ENCODE results near the gene CENPO. TPM values are rescaled to one million over a fixed set of nuclear protein-coding genes. Genes with fewer than 3 reads are reported as not detected.

Gene CENPO
- total RNA-seq, 2 experiments from 2014 or later = 53.6 to 59.2 TPM

DNA sequence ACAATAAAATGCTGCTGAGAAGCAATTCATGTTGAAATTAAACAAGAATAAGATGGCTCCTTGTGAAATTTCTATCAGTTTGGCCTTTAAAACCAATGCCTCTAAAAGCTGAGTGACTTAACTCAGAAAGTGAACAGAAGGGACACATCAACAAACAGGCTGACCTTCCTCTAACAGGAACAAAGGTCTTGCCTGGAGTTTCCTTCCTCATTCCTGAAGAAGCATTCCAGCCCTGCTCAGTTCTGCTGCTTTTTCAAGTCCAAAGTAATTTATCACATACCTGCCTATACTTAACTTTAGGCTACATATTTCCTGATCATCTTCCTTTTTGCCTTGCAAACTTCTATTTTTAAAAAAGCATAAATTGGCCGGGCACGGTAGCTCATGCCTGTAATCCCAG is 14.1 kb upstream of the CENPO start:
- Histone ChIP-seq H3K36me3 (ENCODE audit: insufficient read depth, low read length) (no peaks in the 10 kb centered on the region), H3K4me1 (ENCODE audit: insufficient read depth, low read length, poor library complexity, severe bottlenecking) (no peaks in the 10 kb centered on the region), H3K79me2 (ENCODE audit: insufficient read depth, low read depth, low read length) (no peaks in the 10 kb centered on the region), H3K4me3 (ENCODE audit: low read depth, low read length, poor library complexity, severe bottlenecking) (no peak overlapping the region), H4K20me1 (ENCODE audit: insufficient read depth, low read length) (no peaks in the 10 kb centered on the region), H3K9me3 (ENCODE audit: low read length) (peaks cover 5% of the 10 kb centered on the region; the same call in 1 of the 2 replicates), H3K27ac (ENCODE audit: low read depth, low read length, poor library complexity, severe bottlenecking) (no peak overlapping the region), H3K9me2 (ENCODE audit: insufficient read depth, low read length) (no peaks in the 10 kb centered on the region), H3K4me2 (ENCODE audit: low read length) (no peak overlapping the region), H2AFZ (ENCODE audit: low read length) (no peak overlapping the region)
- BruUV-seq (replicated peaks) = no TSS peak
- ChIA-PET POLR2A (interaction anchor here (0.6 to 1.8 kb wide), 6 partner anchors 10 to 691 kb away, joined by 3 to 6 read pairs (median 3); partner anchors contain the start of genes CENPO and PTRHD1), CTCF (ENCODE audit: unreplicated experiment) (no interaction called here)
- DNase-seq (ENCODE audit: low spot score) = no peak
- TF ChIP-seq EZH2phosphoT487 (IDR thresholded peaks at IDR 0.05; ENCODE audit: borderline replicate concordance, low read depth, low read length) = no peak
- TF ChIP-seq, protein P1, sequence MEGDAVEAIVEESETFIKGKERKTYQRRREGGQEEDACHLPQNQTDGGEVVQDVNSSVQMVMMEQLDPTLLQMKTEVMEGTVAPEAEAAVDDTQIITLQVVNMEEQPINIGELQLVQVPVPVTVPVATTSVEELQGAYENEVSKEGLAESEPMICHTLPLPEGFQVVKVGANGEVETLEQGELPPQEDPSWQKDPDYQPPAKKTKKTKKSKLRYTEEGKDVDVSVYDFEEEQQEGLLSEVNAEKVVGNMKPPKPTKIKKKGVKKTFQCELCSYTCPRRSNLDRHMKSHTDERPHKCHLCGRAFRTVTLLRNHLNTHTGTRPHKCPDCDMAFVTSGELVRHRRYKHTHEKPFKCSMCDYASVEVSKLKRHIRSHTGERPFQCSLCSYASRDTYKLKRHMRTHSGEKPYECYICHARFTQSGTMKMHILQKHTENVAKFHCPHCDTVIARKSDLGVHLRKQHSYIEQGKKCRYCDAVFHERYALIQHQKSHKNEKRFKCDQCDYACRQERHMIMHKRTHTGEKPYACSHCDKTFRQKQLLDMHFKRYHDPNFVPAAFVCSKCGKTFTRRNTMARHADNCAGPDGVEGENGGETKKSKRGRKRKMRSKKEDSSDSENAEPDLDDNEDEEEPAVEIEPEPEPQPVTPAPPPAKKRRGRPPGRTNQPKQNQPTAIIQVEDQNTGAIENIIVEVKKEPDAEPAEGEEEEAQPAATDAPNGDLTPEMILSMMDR (conservative IDR thresholded peaks at IDR 0.05; ENCODE audit: low read length) = no peak
- intact Hi-C loops (cut with micrococcal nuclease; ENCODE audit: unreplicated experiment) = no loop called here

DNA sequence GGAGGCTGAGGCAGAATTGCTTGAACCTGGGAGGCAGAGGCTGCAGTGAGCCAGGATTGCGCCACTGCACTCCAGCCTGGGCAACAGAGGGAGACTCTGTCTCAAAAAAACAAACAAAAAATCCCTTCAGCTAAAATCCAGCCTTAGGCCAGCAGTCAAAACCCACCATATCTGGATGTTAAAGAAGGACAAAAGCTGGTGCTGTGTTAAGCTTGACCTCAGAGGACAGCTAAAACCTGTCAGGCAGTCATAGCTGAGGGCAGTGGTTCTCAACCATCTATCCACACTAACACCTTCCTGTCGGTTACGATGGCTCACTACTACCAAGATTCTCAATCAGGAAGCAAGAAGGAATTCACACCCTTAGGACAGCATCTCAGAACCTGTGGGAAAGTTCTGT is 9.6 kb upstream of the CENPO start:
- Histone ChIP-seq H3K4me2 (ENCODE audit: low read length) (no peak overlapping the region), H3K4me1 (ENCODE audit: insufficient read depth, low read length, poor library complexity, severe bottlenecking) (peaks cover 17% of the 10 kb centered on the region), H3K9me3 (ENCODE audit: low read length) (peaks cover 14% of the 10 kb centered on the region; the same call in 1 of the 2 replicates), H3K79me2 (ENCODE audit: insufficient read depth, low read depth, low read length) (no peaks in the 10 kb centered on the region), H3K9me2 (ENCODE audit: insufficient read depth, low read length) (no peaks in the 10 kb centered on the region), H3K36me3 (ENCODE audit: insufficient read depth, low read length) (no peaks in the 10 kb centered on the region), H4K20me1 (ENCODE audit: insufficient read depth, low read length) (no peaks in the 10 kb centered on the region), H2AFZ (ENCODE audit: low read length) (no peak overlapping the region), H3K27ac (ENCODE audit: low read depth, low read length, poor library complexity, severe bottlenecking) (no peak overlapping the region), H3K4me3 (ENCODE audit: low read depth, low read length, poor library complexity, severe bottlenecking) (no peak overlapping the region)
- DNase-seq (ENCODE audit: low spot score) = no peak
- TF ChIP-seq EZH2phosphoT487 (IDR thresholded peaks at IDR 0.05; ENCODE audit: borderline replicate concordance, low read depth, low read length) = no peak
- TF ChIP-seq, protein P1 (conservative IDR thresholded peaks at IDR 0.05; ENCODE audit: low read length) = no peak
- no TSS peak for BruUV-seq (replicated peaks)
- intact Hi-C loops (cut with micrococcal nuclease; ENCODE audit: unreplicated experiment) = no loop called here
- CTCF ChIA-PET (ENCODE audit: unreplicated experiment) = no interaction called here
- POLR2A ChIA-PET = interaction anchor here (0.6 to 1.3 kb wide), 2 partner anchors 9 to 70 kb away, joined by 4 read pairs; partner anchors contain the start of genes CENPO and PTRHD1

DNA sequence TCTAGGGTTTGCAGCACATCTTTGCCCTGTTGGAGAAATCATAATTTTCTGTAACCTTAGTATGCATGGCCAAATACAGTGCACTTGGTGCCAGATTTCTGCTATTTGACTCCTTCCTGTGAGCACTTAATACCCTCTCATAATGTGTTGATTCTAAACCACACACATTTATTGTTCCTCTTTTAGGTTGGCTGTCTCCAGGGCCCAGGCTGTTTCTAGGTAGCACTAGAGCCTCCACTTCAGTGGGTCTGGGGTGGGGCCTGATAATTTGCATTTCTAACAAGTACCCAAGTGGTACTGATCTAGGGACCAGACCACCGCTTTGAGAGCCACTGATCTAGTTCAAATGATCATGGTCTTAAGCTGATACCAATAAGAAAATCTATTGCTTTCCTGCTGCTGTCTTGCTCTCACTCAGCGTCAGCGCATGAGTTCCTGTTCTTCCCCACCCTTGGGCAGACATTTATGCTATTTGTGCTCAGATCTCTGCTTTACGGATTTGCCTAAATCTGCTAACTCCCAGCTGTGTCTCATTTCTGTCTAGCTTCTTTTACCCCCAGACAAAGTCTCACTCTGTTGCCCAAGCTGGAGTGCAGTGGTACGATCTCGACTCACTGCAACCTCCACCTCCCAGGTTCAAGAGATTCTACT is 7.4 kb upstream of the CENPO start:
- TF ChIP-seq, protein P1 (conservative IDR thresholded peaks at IDR 0.05; ENCODE audit: low read length) = no peak
- no peak for TF ChIP-seq EZH2phosphoT487 (IDR thresholded peaks at IDR 0.05; ENCODE audit: borderline replicate concordance, low read depth, low read length)
- Histone ChIP-seq H3K79me2 (ENCODE audit: insufficient read depth, low read depth, low read length) (no peaks in the 10 kb centered on the region), H3K9me2 (ENCODE audit: insufficient read depth, low read length) (no peaks in the 10 kb centered on the region), H3K9me3 (ENCODE audit: low read length) (peaks cover 14% of the 10 kb centered on the region; the same call in 1 of the 2 replicates), H4K20me1 (ENCODE audit: insufficient read depth, low read length) (no peaks in the 10 kb centered on the region), H3K4me1 (ENCODE audit: insufficient read depth, low read length, poor library complexity, severe bottlenecking) (peaks cover 19% of the 10 kb centered on the region), H3K4me2 (ENCODE audit: low read length) (peak overlapping the region; percentile 47), H3K4me3 (ENCODE audit: low read depth, low read length, poor library complexity, severe bottlenecking) (peak overlapping the region; percentile 27), H3K27ac (ENCODE audit: low read depth, low read length, poor library complexity, severe bottlenecking) (peak overlapping the region; percentile 60), H2AFZ (ENCODE audit: low read length) (peak overlapping the region; percentile 80), H3K36me3 (ENCODE audit: insufficient read depth, low read length) (peaks cover 3% of the 10 kb centered on the region; the same call in 1 of the 2 replicates)
- ChIA-PET CTCF (ENCODE audit: unreplicated experiment) (no interaction called here), POLR2A (interaction anchor here (0.6 to 1.6 kb wide), 5 partner anchors 9 to 222 kb away, joined by 3 to 5 read pairs (median 3); no protein-coding TSS in a partner anchor)
- peak; percentile 82 for DNase-seq (ENCODE audit: low spot score)
- BruUV-seq (replicated peaks) = no TSS peak
- intact Hi-C loops (cut with micrococcal nuclease; ENCODE audit: unreplicated experiment) = no loop called here
